GM18499 (cell line): ENCODE results near the gene PRRT2.
"Not testable (repeated sequence)": the region's sequence is repeated elsewhere in the genome, so short reads cannot be mapped to it uniquely, and the experiment has no call there.

Experiments
- ATAC-seq: cut with Tn5 transposase; IDR thresholded peaks from one replicate; pipeline ENCODE4 v1.9.1; 2021; ENCODE audit warnings: moderate number of reproducible peaks; ENCODE audit not compliant: insufficient read depth, unreplicated experiment

PRRT2 gene

DNA sequence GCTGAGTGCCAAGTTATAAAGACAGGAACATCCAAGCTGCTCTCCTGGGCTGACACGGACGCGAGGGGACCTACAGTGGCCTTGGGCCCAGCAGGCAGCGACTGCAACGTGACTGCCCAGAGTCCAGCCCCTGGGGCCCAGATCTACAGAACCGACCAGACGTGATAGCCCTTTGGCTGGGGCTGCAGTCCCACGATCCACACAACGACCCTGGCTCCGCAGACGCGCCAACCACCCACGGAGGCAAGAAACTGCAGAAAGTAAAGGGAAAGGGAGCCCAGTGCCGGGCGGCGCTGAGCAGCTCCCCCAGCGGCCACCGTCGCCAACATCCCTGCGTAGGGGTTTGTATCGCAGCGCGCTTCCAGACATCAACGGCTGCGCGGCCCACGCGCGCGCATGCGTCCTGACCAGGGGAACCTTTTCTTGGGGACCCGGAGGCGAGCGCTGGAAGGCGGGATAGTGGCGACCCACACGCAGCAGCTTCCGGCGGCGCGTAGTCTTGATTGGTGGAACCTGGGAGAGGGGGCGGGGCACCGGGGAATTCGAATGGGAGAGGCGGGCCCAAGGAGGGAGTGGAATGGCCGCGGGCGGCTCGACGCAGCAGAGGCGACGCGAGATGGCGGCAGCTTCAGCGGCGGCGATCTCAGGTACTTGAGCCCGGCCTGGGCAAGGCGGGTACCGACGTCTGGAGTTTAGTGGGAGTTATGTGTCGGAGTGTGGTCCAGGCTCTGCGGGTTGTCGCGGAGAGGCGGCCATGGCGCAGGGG is 21.6 kb upstream of the PRRT2 start, which contains the start of gene KIF22:
KIF22 (plus strand) TSS at position 569 of the 766 bp plus-strand sequence; CDS start at position 578, 9 bp downstream.
- ATAC-seq = peak; percentile 77

DNA sequence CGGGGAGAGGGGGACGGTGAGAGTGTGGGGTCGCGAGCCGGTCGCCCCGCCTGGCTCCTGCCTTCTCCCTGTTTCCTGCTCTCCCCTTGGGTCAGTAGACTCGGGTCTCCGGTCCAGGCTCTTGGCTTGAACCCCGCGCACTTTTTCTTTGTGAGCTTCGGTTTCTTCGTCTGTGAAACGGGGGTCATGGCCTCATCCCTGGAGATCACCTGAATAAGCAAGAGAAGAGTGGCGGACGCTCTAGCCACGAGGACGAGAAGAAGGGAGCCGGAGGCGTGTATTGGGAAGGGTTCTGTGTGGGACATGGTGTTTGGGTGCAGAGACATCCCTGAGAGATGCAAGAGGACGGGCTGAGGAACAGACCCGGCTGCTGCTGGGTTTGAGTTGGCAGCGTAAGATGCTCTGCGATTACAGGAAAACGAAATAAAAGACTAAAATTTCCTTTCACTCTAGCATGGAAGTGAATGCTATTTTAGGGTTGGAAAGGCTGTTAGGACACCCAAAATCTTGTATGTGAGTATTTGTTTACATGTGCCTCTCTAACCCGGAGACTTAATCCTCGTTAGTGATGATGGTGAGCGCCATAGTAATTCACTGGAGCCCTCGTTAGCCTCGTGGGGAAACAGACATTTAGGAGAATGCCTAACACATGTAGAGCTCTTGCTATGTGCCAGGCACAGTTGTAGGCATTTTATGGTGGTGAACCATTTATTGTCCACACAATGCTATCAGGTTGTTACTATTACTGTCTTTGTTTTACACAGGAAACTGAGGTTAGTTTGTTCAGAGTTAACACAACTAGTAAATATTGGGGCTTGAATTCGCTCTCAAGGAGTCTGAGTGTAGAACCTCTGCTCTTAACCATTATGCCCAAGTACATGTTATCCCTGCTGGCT is 20.8 kb upstream of the PRRT2 start:
- no peak for ATAC-seq

DNA sequence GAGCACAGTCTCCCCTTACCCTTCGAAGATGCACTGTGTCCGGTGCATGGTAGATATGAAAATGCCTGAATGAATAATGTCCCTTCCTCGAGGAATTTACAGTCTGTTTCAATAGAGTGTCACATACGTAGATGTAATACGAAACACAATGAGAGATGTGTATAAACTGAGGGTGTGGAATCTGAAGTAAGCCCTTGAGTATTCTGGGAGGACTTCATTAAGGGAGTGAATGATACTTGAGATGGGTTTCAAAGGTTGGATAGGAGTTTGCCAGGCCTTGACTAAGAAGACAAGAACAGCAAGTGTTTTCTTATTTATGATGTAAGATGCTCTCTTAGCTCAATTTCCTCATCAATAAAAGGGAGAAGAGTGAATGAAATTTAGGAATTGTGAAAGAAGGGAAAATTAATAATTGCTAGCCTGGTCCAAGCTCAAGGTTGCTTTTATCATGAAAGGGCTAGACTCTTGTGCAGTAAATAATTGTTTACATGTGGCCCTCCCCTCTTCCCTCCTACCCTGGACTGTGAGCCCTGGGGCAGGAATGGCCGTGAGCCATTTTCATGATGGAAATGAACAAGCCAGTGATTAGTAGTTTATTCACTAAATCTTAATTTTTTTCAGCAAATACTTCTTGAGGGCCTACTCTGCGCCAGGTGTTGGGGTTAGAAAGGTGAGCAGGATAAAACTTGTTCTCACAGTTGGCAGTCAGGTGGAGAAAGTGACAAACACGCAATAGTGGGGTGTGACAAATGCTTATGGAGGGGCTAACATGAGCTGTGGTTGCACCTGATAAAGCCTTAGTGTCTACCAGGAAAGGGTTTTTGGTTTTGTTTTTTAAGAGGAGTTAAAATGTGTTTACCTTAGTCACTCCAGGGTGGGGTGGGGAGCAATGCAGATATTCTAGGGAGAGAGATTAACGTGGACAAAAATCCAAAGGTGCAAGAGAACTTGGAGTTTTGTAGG is 19.9 kb upstream of the PRRT2 start:
- ATAC-seq = no peak

DNA sequence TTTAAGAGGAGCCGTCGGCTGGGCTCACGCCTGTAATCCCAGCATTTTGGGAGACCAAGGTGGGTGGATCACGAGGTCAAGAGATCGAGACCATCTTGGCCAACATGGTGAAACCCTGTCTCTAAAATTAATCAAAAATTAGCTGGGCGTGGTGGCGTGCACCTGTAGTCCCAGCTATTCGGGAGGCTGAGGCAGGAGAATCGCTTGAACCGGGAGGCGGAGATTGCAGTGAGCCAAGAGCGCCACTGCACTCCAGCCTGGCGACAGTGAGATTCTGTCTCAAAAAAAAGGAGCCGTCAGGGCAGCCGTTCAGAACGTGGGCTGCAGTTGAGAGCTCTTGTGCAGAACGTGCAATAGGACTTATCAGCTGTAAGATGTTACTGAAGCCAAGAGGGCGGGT is 18.8 kb upstream of the PRRT2 start:
- not testable (repeated sequence) for ATAC-seq

DNA sequence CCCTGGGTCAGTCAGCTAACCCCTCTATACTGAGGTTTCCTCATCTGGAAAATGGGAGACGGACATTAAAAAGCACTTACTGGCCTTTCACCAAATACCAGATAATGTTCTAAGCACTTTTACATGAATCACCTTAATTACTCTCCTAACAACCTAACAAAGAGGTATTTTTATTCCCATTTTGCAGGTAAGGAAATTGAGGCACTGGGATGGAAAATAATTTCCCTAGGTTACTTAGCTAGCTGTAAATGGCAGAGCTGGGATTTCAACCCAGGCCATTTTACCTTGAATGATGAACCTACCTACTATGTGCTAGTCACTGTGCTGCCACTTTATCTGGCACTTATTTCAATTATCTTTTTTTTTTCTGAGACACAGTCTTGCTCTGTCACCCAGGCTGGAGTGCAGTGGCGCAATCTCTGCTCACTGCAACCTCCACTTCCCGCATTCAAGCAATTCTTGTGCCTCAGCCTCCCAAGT is 17.7 kb upstream of the PRRT2 start:
- ATAC-seq = no peak

DNA sequence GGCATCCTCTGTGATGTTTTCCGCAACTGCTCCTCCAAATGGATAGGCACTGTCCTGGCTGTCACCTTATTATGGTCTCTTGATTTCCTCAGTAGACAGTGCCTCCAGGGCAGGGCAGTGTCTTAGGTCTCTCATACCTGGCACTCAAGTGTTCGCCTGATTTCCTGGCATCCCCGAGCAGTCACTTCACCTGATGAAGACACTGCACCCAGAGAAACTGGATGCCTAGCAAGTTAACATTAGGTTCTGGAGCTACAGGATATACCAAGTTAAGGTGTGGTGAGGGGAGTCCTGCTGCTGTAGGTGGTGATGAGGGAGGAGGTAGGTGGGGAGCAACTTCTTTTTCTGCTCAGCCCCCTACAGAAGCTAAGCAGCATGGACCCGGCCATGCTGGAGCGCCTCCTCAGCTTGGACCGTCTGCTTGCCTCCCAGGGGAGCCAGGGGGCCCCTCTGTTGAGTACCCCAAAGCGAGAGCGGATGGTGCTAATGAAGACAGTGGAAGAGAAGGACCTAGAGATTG is 9.5 kb upstream of the PRRT2 start:
- no peak for ATAC-seq

DNA sequence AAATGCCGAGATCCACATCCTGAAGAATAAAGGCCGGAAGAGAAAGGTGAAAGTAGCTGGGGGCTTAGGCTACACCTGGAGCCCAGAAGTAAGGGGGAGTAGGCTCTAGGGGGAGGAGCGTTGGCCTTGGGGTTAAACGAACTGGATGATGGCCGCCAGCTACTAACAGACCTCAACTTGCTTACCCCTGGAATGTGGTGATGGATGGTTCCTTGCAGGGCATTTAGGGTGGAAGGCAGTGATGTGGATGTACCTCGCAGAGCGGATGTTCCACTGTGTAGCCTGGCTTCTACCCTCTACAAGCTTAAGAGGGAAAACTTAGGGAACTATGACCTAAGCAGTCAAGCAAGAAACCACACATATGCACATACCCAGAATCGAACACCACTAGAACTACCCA is 8.0 kb upstream of the PRRT2 start:
- no peak for ATAC-seq

DNA sequence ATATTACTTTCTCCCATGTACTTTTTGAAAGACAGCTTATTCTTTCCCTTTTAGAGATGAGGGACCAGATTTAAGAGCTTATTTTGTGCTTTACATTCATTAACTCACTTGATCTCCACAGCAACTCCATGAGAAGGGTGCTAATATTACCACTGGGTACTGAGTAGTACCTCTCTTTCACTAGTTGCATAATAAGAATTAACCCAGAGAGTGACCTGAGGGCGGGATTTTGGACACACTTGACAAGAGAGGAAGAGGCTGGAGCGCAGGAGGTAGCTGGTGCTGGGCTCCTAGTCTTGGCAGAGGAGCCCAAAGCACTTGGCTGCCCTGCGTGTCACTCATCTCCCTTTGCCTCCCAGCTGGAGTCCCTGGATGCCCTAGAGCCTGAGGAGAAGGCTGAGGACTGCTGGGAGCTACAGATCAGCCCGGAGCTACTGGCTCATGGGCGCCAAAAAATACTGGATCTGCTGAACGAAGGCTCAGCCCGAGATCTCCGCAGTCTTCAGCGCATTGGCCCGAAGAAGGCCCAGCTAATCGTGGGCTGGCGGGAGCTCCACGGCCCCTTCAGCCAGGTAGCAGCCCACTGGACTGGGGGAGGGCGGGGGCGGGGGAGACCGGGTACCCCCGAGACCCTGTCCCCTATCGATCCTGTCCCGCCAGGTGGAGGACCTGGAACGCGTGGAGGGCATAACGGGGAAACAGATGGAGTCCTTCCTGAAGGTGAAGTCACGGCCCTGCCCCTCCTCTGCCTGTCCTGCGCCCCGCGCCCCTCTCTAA is 7.3 kb upstream of the PRRT2 start:
- no peak for ATAC-seq

DNA sequence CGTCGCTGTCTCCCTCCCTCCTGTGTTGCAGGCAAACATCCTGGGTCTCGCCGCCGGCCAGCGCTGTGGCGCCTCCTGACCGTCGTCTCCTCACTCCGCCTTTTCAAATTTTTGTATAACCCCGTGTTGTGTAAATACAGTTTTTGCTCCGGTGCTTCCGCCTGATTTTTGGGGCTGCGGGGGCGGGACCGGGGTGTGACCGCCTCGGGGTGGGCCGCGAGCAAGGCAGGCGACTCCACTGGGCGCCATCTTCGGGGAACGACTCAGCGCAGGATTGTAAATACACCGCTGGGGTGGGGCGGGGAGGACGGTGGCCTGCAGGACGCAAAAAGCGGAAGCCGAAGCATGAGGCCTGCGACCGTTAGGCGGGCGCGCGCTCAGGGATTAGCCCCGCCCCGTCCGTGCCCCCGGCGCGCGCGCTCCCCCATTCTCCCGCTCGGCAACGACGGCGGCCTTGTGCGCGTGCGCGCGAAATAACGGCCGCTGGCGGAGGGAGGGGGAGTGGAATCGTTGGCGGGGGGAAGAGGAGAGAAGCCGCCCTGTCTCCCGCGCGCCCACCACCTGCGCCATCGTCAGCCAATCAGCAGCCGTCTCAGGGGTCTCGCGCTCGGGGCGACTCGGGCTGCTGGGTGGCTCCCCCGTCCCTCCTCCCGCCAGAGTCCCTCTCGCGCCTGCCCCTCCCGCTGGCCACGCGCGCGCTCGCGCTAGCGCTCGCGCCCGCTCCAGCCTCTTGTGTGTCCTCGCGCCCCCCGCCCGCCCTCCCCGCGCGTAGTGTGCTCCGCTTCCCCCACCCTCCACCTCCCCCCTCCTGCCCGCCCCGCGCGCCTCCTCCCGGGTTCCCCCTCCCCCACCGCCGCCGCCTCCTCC is 6.5 kb upstream of the PRRT2 start:
- peak; percentile 31 for ATAC-seq

DNA sequence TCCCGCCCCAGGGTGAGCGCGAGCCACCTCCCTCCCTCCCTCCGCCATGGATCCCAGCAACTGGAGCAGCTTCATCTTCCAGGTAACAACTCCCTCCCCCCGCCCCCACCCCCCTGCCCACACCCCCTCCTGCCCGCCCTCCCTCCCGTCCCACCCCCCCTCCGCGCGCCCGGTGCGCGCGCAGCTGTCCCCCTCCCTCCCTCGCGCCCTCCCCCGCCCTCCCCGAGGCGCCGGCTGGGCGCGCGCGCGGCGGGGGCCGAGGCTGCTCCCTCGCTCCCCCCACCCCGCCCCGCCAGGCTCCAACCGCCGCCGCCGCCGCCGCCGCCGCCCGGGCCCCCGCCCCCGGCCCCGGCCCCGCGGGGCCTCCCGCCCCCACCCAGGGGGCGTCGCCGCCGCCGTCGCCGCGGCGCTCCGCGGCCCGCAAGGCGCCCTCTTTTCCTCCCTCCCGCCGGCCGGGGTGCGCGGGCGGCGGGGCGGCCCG is 5.9 kb upstream of the PRRT2 start, which contains the start of gene MAZ:
MAZ (plus strand) TSS at position 431 of the 481 bp plus-strand sequence. CDS start 173 bp downstream, outside the sequence.
- ATAC-seq = no peak

DNA sequence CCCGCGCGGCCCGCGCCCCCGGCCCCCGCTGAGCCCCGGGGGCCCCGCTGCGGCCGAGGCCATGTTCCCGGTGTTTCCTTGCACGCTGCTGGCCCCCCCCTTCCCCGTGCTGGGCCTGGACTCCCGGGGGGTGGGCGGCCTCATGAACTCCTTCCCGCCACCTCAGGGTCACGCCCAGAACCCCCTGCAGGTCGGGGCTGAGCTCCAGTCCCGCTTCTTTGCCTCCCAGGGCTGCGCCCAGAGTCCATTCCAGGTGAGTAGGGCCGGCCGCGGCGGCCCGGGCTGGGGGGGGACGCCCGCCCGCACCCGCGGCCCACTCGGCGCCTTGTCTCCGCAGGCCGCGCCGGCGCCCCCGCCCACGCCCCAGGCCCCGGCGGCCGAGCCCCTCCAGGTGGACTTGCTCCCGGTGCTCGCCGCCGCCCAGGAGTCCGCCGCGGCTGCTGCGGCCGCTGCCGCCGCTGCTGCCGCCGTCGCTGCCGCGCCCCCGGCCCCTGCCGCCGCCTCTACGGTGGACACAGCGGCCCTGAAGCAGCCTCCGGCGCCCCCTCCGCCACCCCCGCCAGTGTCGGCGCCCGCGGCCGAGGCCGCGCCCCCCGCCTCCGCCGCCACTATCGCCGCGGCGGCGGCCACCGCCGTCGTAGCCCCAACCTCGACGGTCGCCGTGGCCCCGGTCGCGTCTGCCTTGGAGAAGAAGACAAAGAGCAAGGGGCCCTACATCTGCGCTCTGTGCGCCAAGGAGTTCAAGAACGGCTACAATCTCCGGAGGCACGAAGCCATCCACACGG is 5.2 kb upstream of the PRRT2 start:
- no peak for ATAC-seq

DNA sequence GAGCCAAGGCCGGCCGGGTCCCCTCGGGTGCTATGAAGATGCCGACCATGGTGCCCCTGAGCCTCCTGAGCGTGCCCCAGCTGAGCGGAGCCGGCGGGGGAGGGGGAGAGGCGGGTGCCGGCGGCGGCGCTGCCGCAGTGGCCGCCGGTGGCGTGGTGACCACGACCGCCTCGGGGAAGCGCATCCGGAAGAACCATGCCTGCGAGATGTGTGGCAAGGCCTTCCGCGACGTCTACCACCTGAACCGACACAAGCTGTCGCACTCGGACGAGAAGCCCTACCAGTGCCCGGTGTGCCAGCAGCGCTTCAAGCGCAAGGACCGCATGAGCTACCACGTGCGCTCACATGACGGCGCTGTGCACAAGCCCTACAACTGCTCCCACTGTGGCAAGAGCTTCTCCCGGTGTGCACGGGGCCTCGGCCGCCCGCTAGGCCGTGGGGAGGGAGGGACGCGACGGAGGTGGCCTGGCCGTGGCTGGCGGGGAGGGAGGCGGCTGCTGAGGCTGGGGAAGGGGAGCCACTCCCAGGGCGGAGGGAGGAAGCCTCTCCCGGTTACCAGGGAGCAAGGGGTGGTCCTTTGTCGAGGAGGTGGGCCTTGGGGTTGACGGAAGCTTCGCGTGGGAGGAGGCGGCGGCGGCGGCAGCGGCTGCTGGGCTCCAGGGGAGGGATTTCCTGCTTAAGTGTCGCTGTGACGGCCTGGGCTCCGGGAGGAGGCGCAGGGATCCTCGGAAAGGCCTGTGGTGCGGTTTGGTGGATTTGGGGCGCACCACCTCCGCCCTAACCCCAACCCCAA is 4.4 kb upstream of the PRRT2 start:
- ATAC-seq = no peak

DNA sequence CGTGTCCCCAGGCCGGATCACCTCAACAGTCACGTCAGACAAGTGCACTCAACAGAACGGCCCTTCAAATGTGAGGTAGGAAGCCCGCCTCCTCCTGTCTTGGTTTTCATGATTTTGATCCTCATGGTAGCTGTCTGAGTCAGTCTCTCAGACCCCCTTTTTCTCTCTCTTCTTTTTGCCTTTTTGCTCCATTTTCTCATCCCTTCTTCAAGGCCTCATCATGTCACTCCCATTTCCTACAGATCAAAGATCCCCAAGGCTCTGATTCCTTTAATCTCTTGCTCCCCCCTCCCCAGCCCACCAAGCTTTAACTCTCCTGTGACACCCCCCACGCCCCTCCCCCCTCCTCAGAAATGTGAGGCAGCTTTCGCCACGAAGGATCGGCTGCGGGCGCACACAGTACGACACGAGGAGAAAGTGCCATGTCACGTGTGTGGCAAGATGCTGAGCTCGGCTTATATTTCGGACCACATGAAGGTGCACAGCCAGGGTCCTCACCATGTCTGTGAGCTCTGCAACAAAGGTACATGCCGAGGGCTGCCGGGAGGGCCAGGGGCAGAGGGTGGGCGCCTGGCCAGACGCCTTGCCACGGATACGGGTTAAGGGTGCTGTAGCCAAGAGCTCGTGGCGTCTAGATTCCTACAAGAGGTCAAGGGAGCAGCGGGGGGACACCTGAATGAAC is 3.6 kb upstream of the PRRT2 start:
- ATAC-seq = no peak

DNA sequence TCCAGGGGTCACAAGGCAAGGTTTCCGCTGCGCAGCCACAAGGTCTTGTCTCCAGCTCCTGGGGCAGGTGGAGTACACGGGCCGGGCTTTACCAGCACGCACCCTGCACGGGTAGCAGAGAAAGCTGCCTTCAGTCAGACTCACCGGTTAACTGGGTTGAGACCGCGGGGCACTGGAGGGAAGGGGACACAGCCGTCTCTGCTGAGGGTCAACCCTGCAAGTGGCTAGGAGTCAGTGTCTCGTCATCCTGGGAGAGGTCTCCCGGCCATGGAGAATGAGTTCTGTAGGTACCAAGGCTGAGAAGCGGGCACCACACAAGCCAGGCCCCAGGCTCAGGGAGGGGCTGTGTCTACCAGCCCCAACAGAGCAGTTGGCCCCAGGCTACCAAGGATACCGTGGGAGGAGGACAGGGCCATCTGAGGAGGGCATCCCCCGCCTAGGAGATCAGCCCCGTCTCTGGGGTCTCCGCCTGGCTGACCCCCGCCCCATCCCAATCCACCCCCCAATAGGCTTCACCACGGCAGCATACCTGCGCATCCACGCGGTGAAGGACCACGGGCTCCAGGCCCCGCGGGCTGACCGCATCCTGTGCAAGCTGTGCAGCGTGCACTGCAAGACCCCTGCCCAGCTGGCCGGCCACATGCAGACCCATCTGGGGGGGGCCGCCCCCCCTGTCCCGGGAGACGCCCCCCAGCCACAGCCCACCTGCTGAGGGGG is 2.8 kb upstream of the PRRT2 start:
- ATAC-seq = no peak
